Body of pancreas (tissue), 4 donors: Measurements from ENCODE around the gene IGSF21. TPM values are rescaled to one million over a fixed set of nuclear protein-coding genes. Genes with fewer than 3 reads are reported as not detected.

Experiments
- ATAC-seq: fragments of 150-250 bp; one replicate; pipeline ENCODE4 v1.9.1; 2016
- DNase-seq, 4 donors: peaks; one replicate each; pipeline ENCODE4 v3.0.0-alpha.2; 2019
- H3K27ac ChIP-seq, 4 donors: fragments of 200-600 bp; sonication (generic); 1 replicate in 3 of 4; 2 replicates in 1 of 4; pipeline versions ENCODE4 v1.5.1 to v1.6.1; 2016 to 2019; ENCODE audit warnings: mild to moderate bottlenecking in 1 of 4, mixed read lengths in 1 of 4, moderate library complexity in 1 of 4
- H3K27me3 ChIP-seq, 2 donors: fragments of 200-600 bp; sonication (generic); one replicate each; pipeline ENCODE4 v1.6.0; 2016; ENCODE audit warnings: mild to moderate bottlenecking in 1 of 2
- H3K36me3 ChIP-seq, 2 donors: fragments of 200-600 bp; sonication (generic); replicated peaks in 1 of 2; 2 replicates each; pipeline ENCODE4 v1.5.1; 2016; ENCODE audit warnings: low read depth in 2 of 2; ENCODE audit not compliant: insufficient read depth in 1 of 2
- H3K4me1 ChIP-seq: fragments of 200-600 bp; sonication (generic); one replicate; pipeline ENCODE4 v1.6.0; 2016
- H3K4me3 ChIP-seq, 2 donors: fragments of 200-600 bp; sonication (generic); 1 replicate in 1 of 2; 2 replicates in 1 of 2; pipeline ENCODE4 v1.5.1; 2016 to 2019
- H3K9me3 ChIP-seq, 3 donors: fragments of 200-600 bp; sonication (generic); 1 replicate in 2 of 3; 2 replicates in 1 of 3; pipeline ENCODE4 v1.5.1; 2016
- POLR2A ChIP-seq, 3 donors: fragments of 450-650 bp; IDR thresholded peaks; one replicate each; pipeline ENCODE4 v1.6.1; 2016; ENCODE audit warnings: antibody characterized with exemption in 3 of 3, mild to moderate bottlenecking in 2 of 3
- WGBS, 2 donors: methylation state at CpG; one replicate each; pipeline ENCODE4 v1.1.5; 2017; 5-methylcytosine and 5-hydroxymethylcytosine counted together
- intact Hi-C: fragments of 100-400 bp; cut with DNase I; formaldehyde crosslinking; loops from one replicate; pipeline ENCODE4 v1.15.1; 2023
- total RNA-seq, 2 donors: library from RNA; depleted of rRNA; stranded (reverse); fragments of >200 nt; gene quantifications; one replicate each; pipeline ENCODE4 v1.1.0, GENCODE V29; 2016
- TF ChIP-seq, protein P1 (sequence below), 7 experiments: fragments of 450-650 bp in 4 of 7; fragments of 200-600 bp in 3 of 7; sonication (generic) in 3 of 7; IDR thresholded peaks; one replicate each; pipeline ENCODE4 v1.5.1; 2016 to 2019; ENCODE audit warnings: antibody characterized with exemption in 7 of 7

IGSF21 gene
- total RNA-seq, 2 donors from 2014 or later, result 0.33 to 2.1 TPM

DNA sequence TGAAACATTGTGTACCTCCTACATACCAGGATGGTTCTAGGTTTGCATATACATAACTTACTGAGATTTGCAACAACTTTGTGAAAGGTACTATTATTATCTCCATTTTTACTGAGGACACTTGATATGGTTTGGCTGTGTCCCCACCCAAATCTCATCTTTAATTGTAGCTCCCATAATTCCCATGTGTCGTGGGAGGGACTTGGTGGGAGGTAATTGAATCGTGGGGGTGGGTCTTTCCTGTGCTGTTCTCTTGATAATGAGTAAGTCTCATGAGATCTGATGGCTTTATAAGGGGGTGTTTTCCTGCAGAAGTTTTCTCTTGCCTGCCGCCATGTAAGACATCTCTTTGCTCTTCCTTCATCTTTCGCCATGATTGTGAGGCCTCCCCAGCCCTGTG, 40.1 kb downstream of the IGSF21 start:
- intact Hi-C loops, result no loop called here
- 68 to 73% methylated on average over 4 of the region's 4 CpGs for WGBS, 2 donors
- no peak for ATAC-seq
- Histone ChIP-seq H3K9me3 (no peaks in the 10 kb centered on the region), H3K27me3 (no peaks in the 10 kb centered on the region), H3K36me3 (no peaks in the 10 kb centered on the region), H3K27ac (no peak overlapping the region), H3K4me1 (no peaks in the 10 kb centered on the region), H3K4me3 (no peak overlapping the region)
- no peak for DNase-seq
- TF ChIP-seq, protein P1, sequence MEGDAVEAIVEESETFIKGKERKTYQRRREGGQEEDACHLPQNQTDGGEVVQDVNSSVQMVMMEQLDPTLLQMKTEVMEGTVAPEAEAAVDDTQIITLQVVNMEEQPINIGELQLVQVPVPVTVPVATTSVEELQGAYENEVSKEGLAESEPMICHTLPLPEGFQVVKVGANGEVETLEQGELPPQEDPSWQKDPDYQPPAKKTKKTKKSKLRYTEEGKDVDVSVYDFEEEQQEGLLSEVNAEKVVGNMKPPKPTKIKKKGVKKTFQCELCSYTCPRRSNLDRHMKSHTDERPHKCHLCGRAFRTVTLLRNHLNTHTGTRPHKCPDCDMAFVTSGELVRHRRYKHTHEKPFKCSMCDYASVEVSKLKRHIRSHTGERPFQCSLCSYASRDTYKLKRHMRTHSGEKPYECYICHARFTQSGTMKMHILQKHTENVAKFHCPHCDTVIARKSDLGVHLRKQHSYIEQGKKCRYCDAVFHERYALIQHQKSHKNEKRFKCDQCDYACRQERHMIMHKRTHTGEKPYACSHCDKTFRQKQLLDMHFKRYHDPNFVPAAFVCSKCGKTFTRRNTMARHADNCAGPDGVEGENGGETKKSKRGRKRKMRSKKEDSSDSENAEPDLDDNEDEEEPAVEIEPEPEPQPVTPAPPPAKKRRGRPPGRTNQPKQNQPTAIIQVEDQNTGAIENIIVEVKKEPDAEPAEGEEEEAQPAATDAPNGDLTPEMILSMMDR (IDR thresholded peaks at IDR 0.05), result no peak

DNA sequence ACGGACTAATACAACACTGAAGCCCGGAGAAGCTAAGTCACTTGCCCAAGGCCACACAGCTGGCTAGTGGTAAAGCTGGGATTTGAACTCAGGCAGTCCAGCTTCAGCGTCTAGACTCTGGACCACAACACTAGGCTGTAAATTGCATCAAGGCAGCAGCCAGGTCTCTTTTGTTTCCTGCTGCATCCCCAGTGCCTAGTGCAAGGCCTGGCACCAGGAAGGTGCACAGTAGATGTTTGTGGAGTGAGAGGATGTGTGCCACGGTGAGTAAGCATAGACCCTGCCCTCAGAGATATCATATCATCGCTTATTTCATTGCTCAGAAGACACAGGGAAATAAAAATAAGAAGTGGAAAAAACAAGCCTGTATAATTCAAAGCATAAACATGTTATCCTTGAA, 40.9 kb downstream of the IGSF21 start:
- Histone ChIP-seq H3K9me3 (no peaks in the 10 kb centered on the region), H3K36me3 (no peaks in the 10 kb centered on the region), H3K4me3 (no peak overlapping the region), H3K4me1 (no peaks in the 10 kb centered on the region), H3K27me3 (no peaks in the 10 kb centered on the region), H3K27ac (no peak overlapping the region)
- ATAC-seq (no peak), DNase-seq (no peak)
- intact Hi-C loops, result no loop called here
- WGBS, 2 donors, result 45 to 52% methylated on average over 5 of the region's 5 CpGs
- no peak for TF ChIP-seq POLR2A (IDR thresholded peaks at IDR 0.05)
- TF ChIP-seq, protein P1 (IDR thresholded peaks at IDR 0.05), result no peak

DNA sequence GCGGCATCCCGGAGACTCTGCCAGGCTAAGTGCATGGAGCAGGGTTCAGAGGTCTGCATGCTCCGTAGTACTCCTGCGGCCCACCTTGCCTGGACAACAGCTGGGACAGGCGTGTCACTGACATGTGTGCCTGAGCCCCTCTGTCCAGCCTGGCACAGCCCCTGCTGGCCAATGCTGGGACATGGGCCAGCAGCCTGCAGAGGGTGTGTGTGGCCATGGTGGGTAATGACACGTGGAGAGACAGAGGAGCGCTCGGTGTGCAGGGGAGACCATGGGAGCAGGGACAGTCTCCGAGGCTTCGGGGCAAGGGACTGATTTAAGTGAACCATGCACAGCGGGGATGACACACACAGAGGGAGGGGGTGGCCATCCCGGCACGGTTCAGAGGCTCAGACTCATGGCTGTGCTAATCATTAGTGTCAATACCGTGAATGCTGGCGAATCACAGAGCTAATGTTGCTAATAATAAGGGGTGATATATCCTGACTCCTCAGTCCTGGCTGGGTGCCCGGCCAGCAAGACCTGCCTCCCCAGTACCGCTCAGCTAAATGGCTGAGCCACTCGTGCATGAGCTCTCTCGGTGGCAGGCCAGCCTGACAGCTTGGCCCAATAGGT, 41.5 kb downstream of the IGSF21 start:
- ATAC-seq (no peak), DNase-seq (peak in 3 of 4 donors; percentile 27 to 33 (median 30))
- intact Hi-C loops, result no loop called here
- no peaks in the 10 kb centered on the region for H3K36me3 ChIP-seq
- no peak overlapping the region for H3K27ac ChIP-seq
- no peak for TF ChIP-seq POLR2A (IDR thresholded peaks at IDR 0.05)
- TF ChIP-seq, protein P1 (IDR thresholded peaks at IDR 0.05), result no peak
- no peaks in the 10 kb centered on the region for H3K9me3 ChIP-seq
- H3K27me3 ChIP-seq, result no peaks in the 10 kb centered on the region
- 32 to 52% methylated on average over 9 to 19 of the region's 19 CpGs for WGBS, 2 donors
- H3K4me1 ChIP-seq, result no peaks in the 10 kb centered on the region
- no peak overlapping the region for H3K4me3 ChIP-seq

DNA sequence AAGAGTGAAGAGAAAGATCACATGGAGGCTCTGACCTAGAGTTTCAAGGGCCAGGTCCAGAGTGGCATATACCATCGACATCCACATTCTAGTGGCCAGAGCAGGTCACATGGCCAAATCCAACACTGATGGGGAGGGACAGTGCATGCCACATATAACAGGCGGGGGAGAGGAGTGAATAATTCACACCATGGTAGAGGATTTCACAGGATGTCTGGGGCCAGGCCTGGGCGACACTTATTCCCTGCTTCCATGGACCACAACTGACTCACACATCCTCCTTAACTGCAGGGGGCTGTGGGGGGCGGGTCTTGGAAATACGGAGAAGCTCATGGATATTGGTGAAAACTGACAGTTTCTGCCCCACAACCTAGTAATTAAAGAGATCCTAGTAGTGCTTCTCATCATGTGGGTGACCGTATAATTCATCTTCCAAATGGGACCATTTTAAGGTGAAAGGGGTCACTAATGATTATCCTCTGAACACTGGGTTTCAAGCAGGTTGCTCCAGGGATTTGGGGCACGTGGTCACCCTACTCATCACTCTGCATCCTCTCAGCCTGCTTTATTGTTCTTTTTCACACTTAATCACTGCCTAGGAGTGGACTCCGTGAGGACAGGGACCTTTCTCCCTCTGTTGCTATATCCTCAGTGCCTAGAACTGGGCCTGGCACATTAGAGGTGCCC, 44.0 kb downstream of the IGSF21 start:
- TF ChIP-seq, protein P1 (IDR thresholded peaks at IDR 0.05), result no peak
- TF ChIP-seq POLR2A (IDR thresholded peaks at IDR 0.05), result no peak
- intact Hi-C loops, result no loop called here
- no peak overlapping the region for H3K27ac ChIP-seq
- no peaks in the 10 kb centered on the region for H3K27me3 ChIP-seq
- DNase-seq (no peak), ATAC-seq (no peak)
- no peaks in the 10 kb centered on the region for H3K4me1 ChIP-seq
- H3K4me3 ChIP-seq, result no peak overlapping the region
- no peaks in the 10 kb centered on the region for H3K36me3 ChIP-seq
- no peaks in the 10 kb centered on the region for H3K9me3 ChIP-seq
- WGBS, 2 donors, result 58 to 74% methylated on average over 8 of the region's 8 CpGs
